HepG2 (cell line): Measurements from ENCODE around the gene CLDN24.

Source experiments
- BHLHE40 ChIP-seq: IDR thresholded peaks from 2 replicates; pipeline ENCODE4 v1.6.1; 2011; ENCODE audit warnings: low read length, improper control_type of control experiment
- CTCF ChIP-seq: sonication (generic); formaldehyde crosslinking; IDR thresholded peaks from 2 replicates; pipeline ENCODE4 v1.5.0; 2020; ENCODE audit warnings: mild to moderate bottlenecking, missing genetic modification reagents, moderate library complexity
- HCFC1 ChIP-seq: fragments of 150-350 bp; IDR thresholded peaks from 2 replicates; pipeline ENCODE4 v1.6.1; 2014; ENCODE audit warnings: low read depth, low read length
- HIVEP1 ChIP-seq: sonication (generic); formaldehyde crosslinking; IDR thresholded peaks from 2 replicates; pipeline ENCODE4 v1.4.0; 2020; ENCODE audit warnings: mild to moderate bottlenecking, missing genetic modification reagents
- MIER3 ChIP-seq: IDR thresholded peaks from 2 replicates; pipeline ENCODE4 v1.6.1; 2016; ENCODE audit warnings: missing compliant biosample characterization, borderline replicate concordance
- PHF21A ChIP-seq: sonication (generic); formaldehyde crosslinking; IDR thresholded peaks from 2 replicates; pipeline ENCODE4 v1.5.0; 2020; ENCODE audit warnings: mild to moderate bottlenecking, missing genetic modification reagents
- SMARCE1 ChIP-seq: fragments of 450-650 bp; IDR thresholded peaks from 2 replicates; pipeline ENCODE4 v1.6.1; 2017; ENCODE audit warnings: borderline replicate concordance
- ZNF3 ChIP-seq: IDR thresholded peaks from 2 replicates; pipeline ENCODE4 v1.7.0; 2017; ENCODE audit warnings: inconsistent platforms
- ZNF431 ChIP-seq: sonication (generic); formaldehyde crosslinking; IDR thresholded peaks from 2 replicates; pipeline ENCODE4 v1.9.0; 2022; ENCODE audit warnings: missing genetic modification reagents, low read depth, mild to moderate bottlenecking, borderline replicate concordance
- TF ChIP-seq, protein P1 (sequence below): sonication (generic); formaldehyde crosslinking; IDR thresholded peaks from 2 replicates; pipeline ENCODE4 v1.8.0; 2022; ENCODE audit warnings: missing genetic modification reagents, mild to moderate bottlenecking, borderline replicate concordance
- TF ChIP-seq, protein P2 (sequence below): sonication (generic); formaldehyde crosslinking; IDR thresholded peaks from 2 replicates; pipeline ENCODE4 v1.4.0; 2020; ENCODE audit warnings: missing genetic modification reagents
- TF ChIP-seq, protein P3 (sequence below): sonication (generic); formaldehyde crosslinking; IDR thresholded peaks from 2 replicates; pipeline ENCODE4 v1.4.0; 2020; ENCODE audit warnings: missing genetic modification reagents
- TF ChIP-seq, protein P4 (sequence below), 2 experiments: sonication (generic) in 1 of 2; formaldehyde crosslinking in 1 of 2; IDR thresholded peaks; 2 replicates each; pipeline versions ENCODE4 v1.5.1 to v1.6.1; 2011 to 2020; ENCODE audit warnings: borderline replicate concordance in 1 of 2, low read depth in 1 of 2, low read length in 1 of 2, mild to moderate bottlenecking in 1 of 2, missing genetic modification reagents in 1 of 2, moderate library complexity in 1 of 2

DNA sequence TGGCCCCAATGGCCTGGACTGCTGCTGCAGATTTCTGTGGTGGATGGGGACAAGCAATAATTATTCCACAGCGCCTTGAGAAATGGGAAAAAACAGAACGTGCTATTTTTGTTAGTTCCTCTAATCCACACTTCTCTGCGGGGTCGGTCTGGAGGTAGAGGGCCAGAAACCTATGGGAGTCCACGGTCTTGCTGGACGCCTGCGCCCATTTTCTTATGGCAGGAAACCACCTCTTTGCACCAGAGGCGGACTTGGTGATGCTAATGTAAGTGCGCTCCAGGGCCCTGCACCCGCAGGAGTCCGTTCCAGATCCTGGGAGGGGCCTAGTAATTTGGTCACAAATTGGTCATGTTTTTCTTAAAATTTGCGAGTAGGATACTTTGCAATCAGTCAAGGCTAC, 25.9 kb upstream of the CLDN24 start:
- no peak for TF ChIP-seq SMARCE1
- TF ChIP-seq ZNF431 (CRISPR knock-in tag), result no peak
- no peak for TF ChIP-seq BHLHE40
- TF ChIP-seq, protein P1, sequence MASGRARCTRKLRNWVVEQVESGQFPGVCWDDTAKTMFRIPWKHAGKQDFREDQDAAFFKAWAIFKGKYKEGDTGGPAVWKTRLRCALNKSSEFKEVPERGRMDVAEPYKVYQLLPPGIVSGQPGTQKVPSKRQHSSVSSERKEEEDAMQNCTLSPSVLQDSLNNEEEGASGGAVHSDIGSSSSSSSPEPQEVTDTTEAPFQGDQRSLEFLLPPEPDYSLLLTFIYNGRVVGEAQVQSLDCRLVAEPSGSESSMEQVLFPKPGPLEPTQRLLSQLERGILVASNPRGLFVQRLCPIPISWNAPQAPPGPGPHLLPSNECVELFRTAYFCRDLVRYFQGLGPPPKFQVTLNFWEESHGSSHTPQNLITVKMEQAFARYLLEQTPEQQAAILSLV (CRISPR knock-in tag), result no peak
- no peak for TF ChIP-seq PHF21A (CRISPR knock-in tag)
- TF ChIP-seq MIER3, result no peak
- no peak for TF ChIP-seq ZNF3 (CRISPR knock-in tag)
- TF ChIP-seq, protein P2, sequence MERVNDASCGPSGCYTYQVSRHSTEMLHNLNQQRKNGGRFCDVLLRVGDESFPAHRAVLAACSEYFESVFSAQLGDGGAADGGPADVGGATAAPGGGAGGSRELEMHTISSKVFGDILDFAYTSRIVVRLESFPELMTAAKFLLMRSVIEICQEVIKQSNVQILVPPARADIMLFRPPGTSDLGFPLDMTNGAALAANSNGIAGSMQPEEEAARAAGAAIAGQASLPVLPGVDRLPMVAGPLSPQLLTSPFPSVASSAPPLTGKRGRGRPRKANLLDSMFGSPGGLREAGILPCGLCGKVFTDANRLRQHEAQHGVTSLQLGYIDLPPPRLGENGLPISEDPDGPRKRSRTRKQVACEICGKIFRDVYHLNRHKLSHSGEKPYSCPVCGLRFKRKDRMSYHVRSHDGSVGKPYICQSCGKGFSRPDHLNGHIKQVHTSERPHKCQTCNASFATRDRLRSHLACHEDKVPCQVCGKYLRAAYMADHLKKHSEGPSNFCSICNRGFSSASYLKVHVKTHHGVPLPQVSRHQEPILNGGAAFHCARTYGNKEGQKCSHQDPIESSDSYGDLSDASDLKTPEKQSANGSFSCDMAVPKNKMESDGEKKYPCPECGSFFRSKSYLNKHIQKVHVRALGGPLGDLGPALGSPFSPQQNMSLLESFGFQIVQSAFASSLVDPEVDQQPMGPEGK, result no peak
- TF ChIP-seq, protein P3, sequence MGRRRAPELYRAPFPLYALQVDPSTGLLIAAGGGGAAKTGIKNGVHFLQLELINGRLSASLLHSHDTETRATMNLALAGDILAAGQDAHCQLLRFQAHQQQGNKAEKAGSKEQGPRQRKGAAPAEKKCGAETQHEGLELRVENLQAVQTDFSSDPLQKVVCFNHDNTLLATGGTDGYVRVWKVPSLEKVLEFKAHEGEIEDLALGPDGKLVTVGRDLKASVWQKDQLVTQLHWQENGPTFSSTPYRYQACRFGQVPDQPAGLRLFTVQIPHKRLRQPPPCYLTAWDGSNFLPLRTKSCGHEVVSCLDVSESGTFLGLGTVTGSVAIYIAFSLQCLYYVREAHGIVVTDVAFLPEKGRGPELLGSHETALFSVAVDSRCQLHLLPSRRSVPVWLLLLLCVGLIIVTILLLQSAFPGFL (CRISPR knock-in tag), result no peak
- TF ChIP-seq, protein P4, sequence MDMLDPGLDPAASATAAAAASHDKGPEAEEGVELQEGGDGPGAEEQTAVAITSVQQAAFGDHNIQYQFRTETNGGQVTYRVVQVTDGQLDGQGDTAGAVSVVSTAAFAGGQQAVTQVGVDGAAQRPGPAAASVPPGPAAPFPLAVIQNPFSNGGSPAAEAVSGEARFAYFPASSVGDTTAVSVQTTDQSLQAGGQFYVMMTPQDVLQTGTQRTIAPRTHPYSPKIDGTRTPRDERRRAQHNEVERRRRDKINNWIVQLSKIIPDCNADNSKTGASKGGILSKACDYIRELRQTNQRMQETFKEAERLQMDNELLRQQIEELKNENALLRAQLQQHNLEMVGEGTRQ (IDR thresholded peaks at IDR 0.05; ENCODE audit: low read depth, low read length), result no peak
- TF ChIP-seq, protein P4 (CRISPR knock-in tag; IDR thresholded peaks at IDR 0.05; ENCODE audit: borderline replicate concordance), result no peak
- TF ChIP-seq HCFC1, result no peak
- no peak for TF ChIP-seq CTCF (CRISPR knock-in tag)
- no peak for TF ChIP-seq HIVEP1 (CRISPR knock-in tag)
